B cell (primary cell): ENCODE measurements around the gene SYNJ2.

Experiments
- CTCF ChIP-seq: fragments of 200-600 bp; IDR thresholded peaks from one replicate; pipeline ENCODE4 v1.8.0; 2022; ENCODE audit warnings: antibody characterized with exemption, mild to moderate bottlenecking
- EZH2 ChIP-seq: IDR thresholded peaks from 2 replicates; pipeline ENCODE4 v1.6.1; 2012; ENCODE audit warnings: borderline replicate concordance, low read depth, mild to moderate bottlenecking, moderate library complexity, low read length; ENCODE audit not compliant: insufficient read depth, poor library complexity, severe bottlenecking

- TF ChIP-seq CTCF (no peak), EZH2 (no peak)
Observed at GRCh38 chr6:158064725-158065251, 83.1 kb downstream of the SYNJ2 start.
